Bone marrow (tissue), 2 donors: ENCODE results near the gene NRF1.
"Not testable (repeated sequence)": the region's sequence is repeated elsewhere in the genome, so short reads cannot be mapped to it uniquely, and the experiment has no call there.

Source experiments
- DNase-seq, 2 donors: peaks; one replicate each; lab custom pipeline; 2025; lab: John Stamatoyannopoulos, UW

Gene NRF1

DNA sequence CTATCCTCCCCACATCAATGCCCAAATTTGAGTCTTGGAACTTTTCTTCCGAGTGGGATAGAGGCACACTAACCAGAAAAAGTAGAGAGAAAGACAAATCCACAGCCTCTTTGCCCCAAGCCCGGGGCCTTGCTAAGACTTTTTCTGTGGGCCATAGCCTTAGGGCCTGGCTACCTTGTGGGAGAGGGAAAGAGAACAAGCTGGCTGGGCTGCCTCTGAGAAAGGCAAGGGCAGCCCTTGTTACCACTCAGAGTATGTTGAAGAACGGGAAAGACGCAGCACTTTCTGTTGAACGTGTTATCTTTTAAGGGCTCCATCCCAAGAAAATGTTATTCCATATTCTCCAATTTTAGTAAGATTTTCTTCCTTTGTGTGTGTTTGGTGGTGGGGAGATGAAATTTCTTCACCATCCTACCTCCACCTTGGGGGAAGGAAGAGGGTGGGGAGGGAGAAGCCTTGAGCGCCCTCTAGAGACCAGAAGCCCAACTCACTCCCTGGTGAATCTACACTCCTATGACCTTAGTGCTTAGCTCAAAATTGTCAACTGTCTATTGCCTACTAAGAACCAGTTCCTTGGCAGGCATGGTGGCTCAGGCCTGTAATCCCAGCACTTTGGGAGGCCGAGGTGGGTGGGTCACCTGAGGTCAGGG, 3.9 kb upstream of the NRF1 start:
- DNase-seq: peak in 1 of 2 donors; percentile 27

DNA sequence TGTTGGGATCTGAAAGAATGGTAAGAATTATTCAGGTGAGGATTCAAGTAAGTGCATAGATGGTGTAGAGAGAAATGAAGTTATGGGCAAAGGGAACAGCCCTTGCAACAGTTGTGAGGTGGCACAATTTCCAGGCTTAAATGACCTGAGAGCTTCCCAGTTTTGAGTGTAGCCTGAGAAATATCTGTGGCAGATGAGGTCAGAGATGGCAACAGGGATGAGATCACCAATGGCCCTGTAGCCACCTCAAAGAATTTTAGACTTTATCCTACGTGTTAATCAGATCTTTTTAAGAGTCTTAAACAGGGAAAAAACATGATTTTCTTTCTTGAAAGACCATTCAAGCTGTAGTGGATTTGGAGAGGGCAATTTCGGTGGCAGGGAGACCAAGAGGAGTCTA, 1.9 kb upstream of the NRF1 start:
- no peak for DNase-seq

DNA sequence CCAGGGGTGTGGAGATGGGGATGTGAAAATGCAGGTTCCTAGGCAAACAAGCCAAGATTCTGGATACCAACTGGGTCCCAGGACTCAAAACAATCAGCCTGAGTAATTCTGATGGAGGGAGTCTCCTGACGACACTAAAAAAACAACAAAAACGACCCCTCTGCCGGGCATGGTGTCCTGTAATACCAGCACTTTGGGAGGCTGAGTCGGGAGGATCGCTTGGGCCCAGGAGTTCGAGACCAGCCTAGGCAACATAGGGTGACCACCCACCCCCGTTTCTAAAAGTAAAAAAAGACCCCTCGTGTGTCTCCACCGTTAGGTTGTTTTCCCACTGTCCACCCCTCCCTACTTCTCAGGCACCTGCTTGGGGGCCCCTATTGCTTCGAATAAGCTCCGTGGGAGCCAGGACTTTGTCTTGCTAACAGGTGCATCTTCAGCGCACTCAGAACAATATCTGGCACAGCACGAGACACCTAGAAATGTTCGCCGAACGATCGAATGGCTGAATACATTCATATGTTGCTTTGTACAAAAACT, 743 bp upstream of the NRF1 start:
- no peak for DNase-seq

DNA sequence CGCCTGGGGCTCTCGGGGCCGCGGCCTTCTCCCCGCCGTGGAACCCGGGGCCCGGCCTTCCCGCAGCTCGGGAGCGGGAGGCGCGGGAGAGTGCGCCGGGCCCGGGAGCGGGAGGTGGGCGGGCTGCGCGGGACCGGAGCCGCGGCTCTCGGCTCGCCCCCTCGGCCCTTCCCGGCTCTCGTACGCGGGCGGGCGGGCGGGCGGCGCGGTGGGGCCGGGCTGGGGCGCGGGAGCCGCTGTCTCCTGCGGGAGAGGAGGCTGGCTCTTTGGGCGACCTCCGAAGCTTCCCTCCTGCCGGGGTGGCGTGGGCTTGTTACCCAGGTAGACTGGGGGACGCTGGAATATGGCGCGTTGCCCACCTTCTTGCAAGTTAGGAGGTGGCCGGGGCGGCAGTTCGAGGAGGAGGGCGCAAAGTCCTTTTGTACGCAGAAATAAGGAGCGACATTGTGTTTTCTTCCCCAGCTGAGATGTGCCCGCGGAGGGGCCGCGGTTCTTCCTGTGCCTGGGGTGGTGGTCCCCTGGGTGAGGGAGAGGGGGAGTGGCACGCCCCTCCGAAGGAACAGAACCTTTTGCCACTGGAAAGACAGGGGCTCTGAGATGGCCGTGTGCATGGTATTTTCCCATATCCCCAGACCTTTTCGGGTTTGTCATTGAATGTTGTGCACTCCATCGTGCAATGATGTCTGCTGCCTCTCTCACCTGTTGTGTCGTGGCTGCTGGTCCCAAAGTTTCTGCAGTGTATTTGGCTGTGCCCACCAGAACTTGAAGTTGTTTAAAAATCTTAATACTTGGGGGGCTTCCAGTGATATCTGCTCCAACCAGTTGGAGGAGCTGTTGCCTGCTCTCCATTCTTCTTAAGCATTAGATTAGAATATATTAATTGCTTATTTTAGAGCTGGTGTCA, 844 bp downstream of the NRF1 start:
- peak; percentile 34 to 58 for DNase-seq

DNA sequence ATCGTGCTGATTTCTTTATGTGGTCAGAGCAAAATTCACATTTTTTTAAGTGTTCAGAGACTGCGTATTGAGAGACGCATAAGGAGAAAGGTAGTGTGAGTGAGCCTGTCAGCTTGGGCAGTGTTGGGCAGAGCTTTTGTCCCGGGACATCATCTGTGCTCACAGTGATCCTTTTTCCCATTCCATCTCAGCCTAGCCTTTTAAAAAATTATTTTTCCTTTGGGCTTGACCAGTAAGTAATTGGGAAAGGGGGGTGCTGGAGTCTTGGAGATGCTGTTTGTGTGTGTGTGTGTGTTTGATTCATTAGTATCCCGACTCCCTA, 1.5 kb downstream of the NRF1 start:
- no peak for DNase-seq

DNA sequence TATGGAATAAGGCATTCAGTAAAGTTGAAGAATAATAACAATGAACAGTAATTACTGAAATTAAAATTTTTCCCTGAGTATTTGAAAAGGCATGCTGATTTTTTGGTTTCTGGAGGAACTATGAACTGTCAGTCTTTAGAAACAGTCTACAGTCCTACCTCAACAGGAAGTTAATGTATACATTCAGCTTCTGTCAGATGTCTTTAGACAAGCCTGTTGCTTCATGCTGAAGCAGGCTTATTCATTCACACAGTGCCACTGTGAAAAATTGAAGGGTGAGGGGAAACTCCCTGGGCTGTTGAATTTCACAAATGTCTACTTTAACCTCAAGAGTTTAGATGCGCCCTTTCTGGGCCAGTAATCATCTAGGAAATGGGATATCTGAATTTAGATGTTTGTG, 3.5 kb downstream of the NRF1 start:
- DNase-seq: peak in 1 of 2 donors; percentile 45

DNA sequence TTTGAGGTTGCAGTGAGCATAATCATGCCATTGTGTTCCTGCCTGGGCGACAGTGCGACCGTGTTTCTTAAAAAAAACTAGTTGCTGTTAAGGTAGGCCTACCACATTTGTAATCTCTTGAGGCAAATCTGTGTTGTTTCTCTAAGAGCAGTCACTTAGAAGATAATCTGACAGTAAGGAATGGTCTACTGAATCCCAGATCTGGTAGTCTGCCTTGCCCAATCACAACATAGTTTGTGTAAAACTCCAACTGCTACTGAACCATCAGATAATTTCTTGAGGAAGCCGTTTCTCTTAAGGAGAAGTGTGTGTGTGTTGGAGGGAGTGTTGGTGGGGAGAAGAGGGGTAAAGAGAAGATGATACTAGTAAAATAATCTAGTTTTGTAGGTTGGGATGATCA, 5.0 kb downstream of the NRF1 start:
- DNase-seq: no peak

DNA sequence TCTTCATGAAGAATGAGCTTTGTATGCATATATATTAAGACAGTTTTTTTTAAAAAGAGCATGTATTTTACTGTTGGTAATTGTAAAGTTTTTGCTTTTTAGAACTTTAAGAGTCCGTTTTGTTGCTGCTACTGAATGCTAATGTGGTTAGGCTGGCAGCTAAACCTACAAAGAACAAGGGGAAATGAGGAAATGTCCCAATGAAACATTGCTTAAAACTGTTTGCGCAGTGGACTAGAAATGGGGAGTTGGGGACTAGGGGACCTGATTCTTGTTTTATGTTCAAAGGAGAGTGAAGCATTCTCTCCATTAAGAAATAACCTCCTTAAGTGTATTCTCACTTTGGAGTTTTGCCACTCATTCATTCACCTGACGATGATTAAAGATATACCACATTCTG, 5.7 kb downstream of the NRF1 start:
- no peak for DNase-seq

DNA sequence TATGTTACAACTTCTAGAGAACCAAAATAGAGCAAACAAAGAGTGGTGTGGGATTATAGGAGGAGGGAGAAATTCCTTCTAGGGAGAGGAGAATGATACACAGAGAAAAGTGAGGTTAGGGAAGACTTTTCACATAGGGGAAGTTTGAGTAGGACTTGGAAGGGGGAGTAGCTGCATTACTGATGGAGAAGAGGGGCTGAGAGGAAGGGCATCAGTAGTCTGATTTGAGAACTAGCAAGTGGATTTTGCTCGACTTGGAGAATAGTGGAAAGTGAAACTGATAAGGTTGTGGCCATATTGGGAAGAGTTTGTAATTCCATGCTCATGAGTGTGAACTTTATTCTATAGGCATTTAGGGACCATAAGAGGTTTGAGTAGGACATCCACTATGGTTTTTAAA, 6.1 kb downstream of the NRF1 start:
- DNase-seq: no peak

DNA sequence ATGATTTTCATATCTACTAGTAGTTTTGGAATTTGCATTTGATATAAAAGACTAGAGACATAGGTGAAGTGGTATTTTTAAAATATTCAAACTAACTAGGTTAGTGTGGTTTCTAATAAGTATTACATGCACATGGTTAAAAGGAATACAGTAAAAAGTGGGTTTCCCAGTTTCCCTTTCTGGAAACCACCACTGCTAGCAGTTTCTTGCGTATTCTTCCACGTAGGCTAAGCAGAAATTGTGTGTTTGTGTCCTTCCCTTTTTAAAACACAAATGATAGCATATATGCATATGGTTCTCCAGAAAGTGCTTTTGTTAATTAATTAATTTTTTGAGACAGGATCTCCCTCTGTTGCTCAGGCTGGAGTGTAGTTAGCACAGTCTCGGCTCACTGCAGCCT, 15.4 kb downstream of the NRF1 start:
- no peak for DNase-seq

DNA sequence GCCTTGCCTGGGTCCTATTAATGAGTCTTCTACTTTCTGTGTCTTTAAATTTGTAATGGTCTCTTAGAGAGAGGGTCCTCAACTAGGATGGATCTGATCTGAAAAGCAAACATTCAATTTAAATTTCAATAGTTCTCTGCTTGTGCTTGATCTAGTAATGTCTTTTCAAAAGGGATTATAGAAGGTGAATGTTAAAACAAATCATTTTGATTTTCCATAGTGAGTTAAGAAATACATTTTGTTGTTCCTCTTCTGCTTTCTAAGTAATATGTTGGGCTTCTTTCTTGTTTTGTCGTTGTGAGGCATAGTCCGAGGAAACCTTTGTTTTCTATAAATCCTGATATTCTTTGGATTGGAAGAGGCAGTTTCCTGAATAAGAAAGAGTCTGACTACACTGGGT, 18.8 kb downstream of the NRF1 start:
- DNase-seq: no peak

DNA sequence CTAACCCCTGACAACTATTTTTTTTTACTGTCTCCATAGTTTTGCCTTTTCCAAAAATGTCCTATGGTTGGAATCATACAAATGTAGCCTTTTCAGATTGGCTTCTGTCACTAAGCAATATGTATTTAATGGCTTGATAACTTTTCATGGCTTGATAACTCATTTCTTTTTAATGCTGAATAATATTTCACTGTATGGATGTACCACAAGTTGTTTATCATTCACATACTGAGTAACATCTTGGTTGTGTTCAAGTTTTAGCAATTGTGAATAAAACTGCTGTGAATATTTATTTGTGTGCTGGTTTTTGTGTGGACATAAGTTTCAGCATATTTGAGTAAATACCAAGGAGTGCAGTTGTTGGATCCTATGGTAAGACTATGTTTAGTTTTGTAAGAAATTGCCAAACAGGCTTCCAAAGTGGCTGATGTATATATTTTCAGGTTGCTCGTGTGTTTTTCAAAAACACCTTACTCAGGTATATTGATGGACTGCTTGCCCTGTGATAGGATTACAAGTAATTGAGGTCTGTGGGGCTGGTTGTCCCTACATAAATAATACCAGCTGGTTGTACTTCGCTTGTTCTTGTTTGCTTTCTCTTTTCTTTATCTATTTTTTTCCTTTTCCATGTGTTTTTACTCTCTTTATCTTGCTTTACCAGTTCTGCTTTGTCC, 23.0 kb downstream of the NRF1 start:
- no peak for DNase-seq

DNA sequence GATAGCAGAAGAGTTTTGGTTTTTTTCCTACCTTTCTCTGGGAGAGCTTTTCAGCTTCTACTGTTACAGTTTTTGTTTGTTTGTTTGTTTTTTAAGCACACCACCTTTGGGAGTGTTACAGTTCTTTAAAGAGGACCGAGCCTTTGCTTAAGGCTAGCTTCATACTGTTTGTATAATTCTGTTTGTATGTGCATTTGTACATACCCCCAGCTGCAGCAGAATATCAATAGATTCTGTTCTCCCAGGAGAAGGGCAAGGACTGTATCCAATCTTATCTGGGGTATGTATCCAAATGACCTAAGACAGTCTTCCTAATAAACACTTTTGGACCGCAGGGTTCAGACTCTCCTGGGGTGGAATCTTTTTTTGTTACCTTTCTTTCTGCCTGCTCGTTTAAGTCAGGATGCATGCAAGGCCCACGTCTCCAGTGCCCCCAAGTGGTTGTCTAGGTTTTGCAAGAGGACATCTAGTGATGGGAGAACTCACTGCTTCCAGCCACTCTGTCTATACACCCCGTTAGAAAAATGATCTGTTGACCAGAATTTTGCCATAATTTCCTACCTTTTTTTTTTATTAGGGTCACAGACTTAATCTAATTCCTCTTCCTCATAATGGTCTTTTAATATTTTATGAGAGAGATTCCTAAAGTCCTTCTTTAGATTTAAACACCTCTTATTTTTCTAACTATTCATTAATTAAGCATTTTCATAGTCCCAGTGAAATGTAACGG, 23.9 kb downstream of the NRF1 start:
- DNase-seq: peak; percentile 6 to 78

DNA sequence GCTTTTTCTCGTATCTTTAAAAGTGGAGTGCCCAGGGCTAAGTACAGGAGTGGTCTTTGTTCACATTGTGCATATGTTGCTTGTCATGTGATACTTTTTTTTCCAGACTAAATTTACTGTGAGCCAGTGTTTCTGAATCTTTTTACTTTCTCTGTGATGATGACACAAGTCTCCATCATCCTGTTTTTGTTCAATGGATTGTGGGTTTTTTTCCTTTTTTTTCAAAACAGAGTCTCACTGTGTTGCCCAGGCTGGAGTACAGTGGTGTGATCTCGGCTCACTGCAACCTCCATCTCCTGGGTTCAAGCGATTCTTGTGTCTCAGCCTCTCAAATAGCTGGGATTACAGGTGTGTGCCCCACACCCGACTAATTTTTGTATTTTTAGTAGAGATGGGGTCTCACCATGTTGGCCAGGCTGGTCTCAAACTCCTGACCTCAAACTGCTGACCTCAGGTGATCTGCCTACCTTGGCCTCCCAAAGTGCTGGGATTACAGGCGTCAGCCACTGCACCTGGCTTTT, 24.6 kb downstream of the NRF1 start:
- DNase-seq: not testable (repeated sequence)

DNA sequence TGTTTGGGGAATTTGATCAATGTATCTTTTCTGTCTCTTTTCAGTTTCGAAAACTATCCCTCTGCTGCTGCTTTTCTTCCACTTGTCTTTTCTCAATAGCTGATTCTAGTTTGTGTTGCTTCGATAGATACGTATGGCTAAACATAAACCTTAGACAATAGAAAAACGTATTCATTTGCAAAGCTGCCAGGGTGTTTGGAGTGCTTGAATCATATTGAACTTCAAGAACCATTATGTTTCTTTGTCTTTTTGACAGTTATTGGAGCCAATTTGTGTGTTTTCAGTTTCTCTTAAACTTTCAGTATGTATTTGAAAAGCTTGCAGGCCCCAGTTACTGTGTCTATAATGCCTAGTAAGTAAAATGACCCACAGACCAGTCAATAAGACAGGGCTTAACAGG, 25.1 kb downstream of the NRF1 start:
- no peak for DNase-seq

DNA sequence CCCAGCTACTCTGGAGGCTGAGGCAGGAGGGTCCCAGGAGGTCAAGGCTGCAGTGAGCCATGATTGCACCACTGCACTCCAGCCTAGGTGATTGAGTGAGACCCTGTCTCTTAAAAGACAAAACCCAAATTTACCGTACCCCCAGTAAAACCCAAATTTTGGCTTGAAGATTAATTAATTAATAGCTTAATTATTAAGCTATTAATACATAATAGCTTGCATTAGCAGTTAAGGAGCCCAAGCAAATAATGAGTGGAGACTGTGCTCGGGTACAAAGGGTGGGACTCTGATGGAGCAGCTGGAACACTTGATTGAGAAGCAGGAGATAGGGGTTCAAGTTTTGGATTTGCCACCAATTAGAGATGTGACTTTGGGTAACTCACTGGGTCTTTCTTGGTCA, 28.9 kb downstream of the NRF1 start:
- DNase-seq: no peak

DNA sequence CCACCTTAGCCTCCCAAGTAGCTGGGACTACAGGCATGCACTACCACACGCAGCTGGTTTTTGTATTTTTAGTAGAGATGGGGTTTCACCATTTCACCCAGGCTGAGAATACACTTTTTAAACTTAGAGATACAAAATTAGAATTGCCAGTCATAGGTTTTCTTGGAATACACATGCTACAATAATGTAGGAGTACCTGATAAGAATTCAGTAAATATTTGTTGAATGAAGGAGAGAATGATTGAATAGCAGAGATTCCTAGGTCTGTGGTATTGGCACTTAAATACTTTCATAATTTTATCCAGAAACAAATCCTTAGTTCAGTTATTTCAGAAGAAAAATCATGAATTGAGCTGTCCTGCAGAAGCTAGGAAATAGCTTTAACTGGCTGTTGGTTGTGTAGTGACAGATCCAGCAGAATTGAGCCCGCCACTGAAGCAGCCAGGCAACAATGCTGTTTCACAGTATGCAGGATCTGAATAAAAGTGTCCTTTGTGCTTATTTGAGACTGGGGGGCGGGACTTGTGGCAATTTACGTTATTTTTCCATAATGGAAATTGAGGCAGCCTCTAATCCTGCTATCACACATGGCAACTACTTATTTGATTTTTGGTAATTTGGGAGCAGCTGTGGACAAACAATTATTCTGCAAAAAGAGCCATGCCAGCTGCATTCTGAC, 31.5 kb downstream of the NRF1 start:
- DNase-seq: no peak

DNA sequence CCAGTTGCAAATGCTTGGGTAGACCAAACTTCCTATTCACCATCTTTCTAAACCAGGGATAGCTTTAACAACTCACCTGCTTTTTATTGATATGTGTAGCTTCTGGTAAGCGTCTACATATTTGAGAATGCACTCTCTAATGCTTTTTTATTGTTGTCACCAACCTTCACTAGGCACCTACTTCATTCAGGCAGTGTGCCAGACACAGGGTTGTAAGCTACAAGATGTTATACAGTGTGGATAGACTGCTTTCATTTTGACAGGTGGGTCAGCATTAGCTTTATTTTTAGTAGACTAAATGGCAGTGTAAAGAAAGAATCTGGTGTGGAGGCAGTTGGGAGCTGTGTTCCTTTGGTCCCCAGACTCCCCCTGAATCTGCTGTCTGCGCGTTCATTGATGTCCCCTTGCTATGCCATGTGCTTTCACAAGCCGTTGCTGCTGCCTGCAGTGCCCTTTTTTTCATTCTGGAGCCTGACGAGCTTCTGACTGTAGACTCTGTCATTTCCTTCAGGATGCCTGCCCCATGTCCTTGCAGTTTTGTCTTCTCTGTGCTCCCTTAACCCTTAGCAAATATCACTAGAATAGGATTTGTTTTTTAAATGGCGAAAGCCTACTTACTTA, 32.1 kb downstream of the NRF1 start:
- peak in 1 of 2 donors; percentile 3 for DNase-seq

DNA sequence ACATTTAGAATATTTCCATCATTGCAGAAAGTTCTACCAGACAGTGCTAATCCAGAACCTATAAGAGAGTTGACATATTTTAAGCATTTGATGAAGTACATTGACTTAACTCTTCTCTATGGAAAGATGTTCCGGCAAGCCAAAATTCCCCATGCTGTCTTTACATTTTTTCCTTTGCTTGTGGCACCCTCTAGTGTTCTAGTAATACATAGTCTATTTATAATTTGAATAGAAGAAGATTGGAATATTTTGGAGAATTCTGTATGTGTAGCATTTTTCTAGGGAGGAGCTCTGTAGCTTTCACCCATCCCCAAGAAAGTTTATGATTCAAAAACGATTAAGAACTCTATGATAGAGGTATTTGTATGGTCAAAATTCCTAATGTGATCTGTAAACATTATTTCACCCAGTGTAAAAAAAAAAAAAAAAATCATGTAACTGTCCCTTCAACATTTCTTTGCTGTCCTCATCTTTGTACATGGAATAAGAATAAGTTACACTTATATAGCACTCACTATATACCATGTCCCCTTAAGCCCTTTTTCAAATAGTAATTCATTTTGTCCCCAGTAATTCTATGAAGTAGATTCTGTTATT, 33.2 kb downstream of the NRF1 start:
- peak in 1 of 2 donors; percentile 27 for DNase-seq

DNA sequence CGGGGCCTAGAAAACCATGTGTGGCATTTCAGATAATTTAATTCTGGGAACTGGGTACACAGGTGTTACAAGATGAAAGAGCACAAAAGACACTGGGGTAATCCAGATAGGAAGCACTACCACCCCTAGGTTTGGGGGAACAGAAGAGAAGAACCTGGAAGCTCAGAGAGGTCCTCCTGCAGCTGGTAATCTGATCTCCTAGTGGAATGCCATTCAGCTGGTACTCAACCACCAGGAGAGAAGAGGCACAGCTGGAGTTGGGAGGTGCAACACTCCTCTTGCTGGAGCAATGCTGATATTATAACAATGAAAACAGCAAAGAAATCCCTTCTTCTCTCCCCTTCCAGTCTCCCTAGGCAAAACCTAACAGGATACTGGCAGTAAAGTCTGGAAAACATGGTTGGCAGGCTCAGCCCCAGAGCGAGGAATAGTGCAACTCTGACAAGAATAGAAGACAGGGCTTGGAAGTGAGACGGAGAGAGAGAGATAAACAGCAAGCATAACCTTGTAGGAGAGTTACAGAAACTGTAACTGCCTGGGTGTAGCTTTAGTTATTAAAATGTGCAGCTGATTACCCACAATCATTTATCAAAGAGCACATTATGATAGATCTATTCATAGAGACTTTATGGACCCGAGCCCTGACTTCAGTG, 35.0 kb downstream of the NRF1 start:
- DNase-seq: no peak
